Duodenal mucosa (tissue), 2 donors: ENCODE data around the gene SDHAF4.

Experiments
- H3K27ac ChIP-seq: one replicate; pipeline ENCODE4 v1.7.0; 2013; ENCODE audit warnings: low read depth, low read length
- H3K27me3 ChIP-seq, 2 donors: one replicate each; pipeline ENCODE4 v1.7.0; 2013; ENCODE audit warnings: low read length in 2 of 2, control low read depth in 1 of 2; ENCODE audit not compliant: insufficient read depth in 2 of 2, control insufficient read depth in 1 of 2
- H3K36me3 ChIP-seq, 2 donors: one replicate each; pipeline ENCODE4 v1.7.0; 2013; ENCODE audit warnings: low read length in 2 of 2, control low read depth in 1 of 2; ENCODE audit not compliant: insufficient read depth in 2 of 2, control insufficient read depth in 1 of 2
- H3K4me1 ChIP-seq, 2 donors: one replicate each; pipeline ENCODE4 v1.7.0; 2013; ENCODE audit warnings: low read length in 2 of 2, control low read depth in 1 of 2; ENCODE audit not compliant: insufficient read depth in 2 of 2, control insufficient read depth in 1 of 2
- H3K4me3 ChIP-seq, 2 donors: one replicate each; pipeline ENCODE4 v1.7.0; 2013; ENCODE audit warnings: low read length in 2 of 2, low read depth in 1 of 2
- H3K9ac ChIP-seq, 2 donors: one replicate each; pipeline ENCODE4 v1.7.0; 2013; ENCODE audit warnings: low read length in 2 of 2, low read depth in 1 of 2
- H3K9me3 ChIP-seq, 2 donors: one replicate each; pipeline ENCODE4 v1.7.0; 2013; ENCODE audit warnings: low read length in 2 of 2, control low read depth in 1 of 2; ENCODE audit not compliant: control insufficient read depth in 1 of 2

SDHAF4 gene

DNA sequence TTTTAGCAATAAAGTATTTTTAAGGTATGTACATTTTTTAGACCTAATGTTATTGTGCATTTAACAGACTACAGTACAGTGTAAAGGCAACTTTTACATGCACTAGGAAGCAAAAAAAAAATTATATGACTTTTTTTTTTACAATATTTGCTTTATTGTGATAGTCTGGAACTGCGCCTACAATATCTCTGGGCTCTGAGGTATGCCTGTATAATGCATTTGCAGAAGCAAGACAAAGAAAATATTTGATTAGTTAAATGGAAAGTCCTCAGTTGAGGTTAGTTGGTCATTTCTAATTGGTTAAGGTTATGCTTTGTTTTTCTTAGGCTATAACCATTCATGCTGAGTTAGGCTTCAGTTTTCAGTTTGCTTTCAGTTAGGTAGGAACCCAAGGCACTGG, 54.0 kb downstream of the SDHAF4 start:
- H3K27ac ChIP-seq, result no peak overlapping the region
- H3K4me1 ChIP-seq, result no peaks in the 10 kb centered on the region
- no peaks in the 10 kb centered on the region for H3K9me3 ChIP-seq
- no peaks in the 10 kb centered on the region for H3K36me3 ChIP-seq
- no peaks in the 10 kb centered on the region for H3K27me3 ChIP-seq
- H3K9ac ChIP-seq, result no peak overlapping the region
- no peak overlapping the region for H3K4me3 ChIP-seq

DNA sequence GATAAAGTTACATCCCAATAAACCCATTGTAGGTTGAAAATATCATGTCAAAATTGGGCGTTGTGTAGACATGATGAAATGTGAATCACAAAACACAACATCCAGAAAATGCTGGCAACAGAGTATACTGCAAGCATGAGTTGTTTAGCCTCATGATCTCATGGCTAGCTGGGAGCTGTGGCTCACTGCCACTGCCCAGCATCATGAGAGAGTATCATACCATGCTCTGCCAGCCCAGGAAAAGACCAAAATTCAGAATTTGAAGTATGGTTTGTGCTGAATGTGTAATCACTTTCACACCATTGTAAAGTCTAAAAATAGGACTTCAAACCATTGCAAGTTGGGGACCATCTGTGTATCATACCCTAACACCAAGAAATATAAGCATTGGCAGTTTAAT, 55.7 kb downstream of the SDHAF4 start:
- Histone ChIP-seq H3K4me1 (no peaks in the 10 kb centered on the region), H3K27ac (no peak overlapping the region), H3K9me3 (no peaks in the 10 kb centered on the region), H3K4me3 (no peak overlapping the region), H3K27me3 (no peaks in the 10 kb centered on the region), H3K9ac (no peak overlapping the region), H3K36me3 (no peaks in the 10 kb centered on the region)

DNA sequence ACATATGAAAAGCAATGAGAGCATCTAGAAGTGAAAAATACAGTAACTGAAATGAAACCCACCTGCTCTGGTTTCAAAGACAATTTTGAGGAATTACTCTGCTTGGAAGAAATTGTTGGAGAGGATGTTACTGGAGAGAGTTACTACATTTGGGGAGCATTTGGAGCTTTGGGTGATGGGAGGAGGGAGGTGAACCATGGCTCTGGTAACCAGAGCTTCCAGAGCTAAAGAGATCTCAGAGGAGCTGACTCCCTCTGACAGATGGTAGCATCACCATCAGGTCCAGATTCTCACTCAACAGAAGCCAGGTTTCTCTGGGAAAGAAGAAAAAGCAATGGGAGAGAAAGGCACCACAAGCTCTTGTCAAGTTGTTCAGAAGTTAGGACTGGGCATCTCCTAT, 58.7 kb downstream of the SDHAF4 start:
- no peaks in the 10 kb centered on the region for H3K4me1 ChIP-seq
- no peak overlapping the region for H3K27ac ChIP-seq
- H3K36me3 ChIP-seq, result no peaks in the 10 kb centered on the region
- no peak overlapping the region for H3K4me3 ChIP-seq
- no peaks in the 10 kb centered on the region for H3K27me3 ChIP-seq
- H3K9me3 ChIP-seq, result no peaks in the 10 kb centered on the region
- no peak overlapping the region for H3K9ac ChIP-seq

GRCh38 chr6:70627500-70628254, 60.9 kb downstream of the SDHAF4 start:
- Histone ChIP-seq H3K4me1 (no peaks in the 10 kb centered on the region), H3K9me3 (no peaks in the 10 kb centered on the region), H3K9ac (no peak overlapping the region), H3K27me3 (no peaks in the 10 kb centered on the region), H3K27ac (no peak overlapping the region), H3K36me3 (no peaks in the 10 kb centered on the region), H3K4me3 (no peak overlapping the region)

DNA sequence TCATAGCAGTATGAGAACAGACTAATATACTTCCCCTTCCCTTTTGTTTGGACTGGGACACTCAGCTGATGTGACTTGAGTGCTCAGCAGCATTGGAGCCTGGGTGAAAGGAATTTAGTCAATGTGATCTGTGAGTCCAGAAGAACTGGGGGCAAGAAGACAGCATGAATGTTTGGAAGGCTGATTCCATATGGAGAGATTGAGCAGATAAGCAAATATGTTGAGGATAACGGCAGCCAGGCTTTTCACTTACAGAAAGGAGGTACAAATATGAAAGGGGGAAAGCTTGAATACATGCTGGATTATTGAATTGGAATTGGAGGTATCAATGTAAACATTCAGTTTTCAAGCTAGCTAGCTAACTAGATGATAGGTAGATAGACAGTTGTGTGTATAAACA, 63.2 kb downstream of the SDHAF4 start:
- H3K4me3 ChIP-seq, result no peak overlapping the region
- no peaks in the 10 kb centered on the region for H3K36me3 ChIP-seq
- no peaks in the 10 kb centered on the region for H3K4me1 ChIP-seq
- H3K9me3 ChIP-seq, result no peaks in the 10 kb centered on the region
- H3K27me3 ChIP-seq, result no peaks in the 10 kb centered on the region
- H3K9ac ChIP-seq, result no peak overlapping the region
- no peak overlapping the region for H3K27ac ChIP-seq

DNA sequence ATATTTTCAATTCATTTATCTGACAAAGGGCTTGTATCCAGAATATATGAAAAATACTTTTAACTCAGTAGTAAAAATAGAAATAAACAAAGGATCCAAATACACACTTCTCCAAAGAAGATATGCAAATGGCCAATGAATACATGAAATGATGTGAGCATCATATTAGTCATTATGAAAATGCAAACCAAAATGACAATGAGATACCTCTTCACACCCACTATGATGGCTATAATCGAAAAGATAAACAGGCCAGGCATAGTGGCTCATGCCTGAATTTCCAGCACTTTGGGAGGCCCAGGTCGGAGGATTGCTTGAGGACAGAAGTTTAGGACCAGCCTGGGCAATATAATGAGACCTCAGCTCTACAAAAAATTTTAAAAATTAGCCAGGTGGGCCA, 67.1 kb downstream of the SDHAF4 start:
- H3K36me3 ChIP-seq, result no peaks in the 10 kb centered on the region
- H3K27me3 ChIP-seq, result no peaks in the 10 kb centered on the region

DNA sequence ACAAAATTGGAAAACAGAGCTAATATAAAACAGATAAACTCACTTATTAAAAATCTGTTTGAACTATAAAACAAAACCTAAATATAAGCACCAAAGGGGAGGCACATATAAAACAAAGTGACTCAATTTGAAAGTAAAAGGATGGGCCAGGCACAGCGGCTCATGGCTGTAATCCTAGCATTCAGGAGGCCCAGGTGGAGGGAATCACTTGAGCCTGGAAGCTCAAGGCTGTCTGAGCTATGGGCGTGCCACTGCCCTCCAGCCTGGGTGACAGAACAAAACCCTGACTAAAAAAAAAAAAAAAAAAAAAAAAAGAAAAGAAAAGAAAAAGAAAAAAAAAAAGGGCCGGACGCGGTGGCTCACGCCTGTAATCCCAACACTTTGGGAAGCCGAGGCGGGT, 69.9 kb downstream of the SDHAF4 start:
- H3K9me3 ChIP-seq, result no peaks in the 10 kb centered on the region
- no peaks in the 10 kb centered on the region for H3K36me3 ChIP-seq
- H3K27me3 ChIP-seq, result no peaks in the 10 kb centered on the region
- no peaks in the 10 kb centered on the region for H3K4me1 ChIP-seq
- H3K4me3 ChIP-seq, result no peak overlapping the region
- H3K9ac ChIP-seq, result no peak overlapping the region
- H3K27ac ChIP-seq, result no peak overlapping the region

More for the DNA sequence above, 67.1 kb downstream of the SDHAF4 start:
- Histone ChIP-seq H3K9ac (no peak overlapping the region), H3K9me3 (no peaks in the 10 kb centered on the region), H3K27ac (no peak overlapping the region), H3K4me1 (no peaks in the 10 kb centered on the region), H3K4me3 (no peak overlapping the region)

GRCh38 chr6:70638468-70638867, 71.7 kb downstream of the SDHAF4 start:
- no peak overlapping the region for H3K27ac ChIP-seq
- no peaks in the 10 kb centered on the region for H3K36me3 ChIP-seq
- no peaks in the 10 kb centered on the region for H3K4me1 ChIP-seq
- no peaks in the 10 kb centered on the region for H3K27me3 ChIP-seq
- no peak overlapping the region for H3K9ac ChIP-seq
- no peaks in the 10 kb centered on the region for H3K9me3 ChIP-seq
- no peak overlapping the region for H3K4me3 ChIP-seq
